Pancreas (tissue), 10 donors: ENCODE data around the gene UNC13C. TPM values are rescaled to one million over a fixed set of nuclear protein-coding genes. Genes with fewer than 3 reads are reported as not detected.

ENCODE experiments used
- ATAC-seq, 4 donors: fragments of 200-7000 bp; cut with Tn5 transposase; one replicate each; pipeline versions ENCODE4 v1.8.0 to v1.9.1; 2020; ENCODE audit warnings: mild to moderate bottlenecking in 4 of 4, moderate library complexity in 4 of 4
- DNase-seq, 6 donors: peaks; one replicate each; pipeline ENCODE4 v3.0.0-alpha.2; 2020
- FAIRE-seq: peaks from 2 replicates; lab custom pipeline; 2012; peaks lifted over from hg19 to GRCh38; lab: Jason Lieb, UNC
- H3K27ac ChIP-seq, 4 donors: fragments of 200-600 bp; sonication (generic); 1 replicate in 3 of 4; 2 replicates in 1 of 4; pipeline versions ENCODE4 v1.5.0 to v1.8.0; 2020
- H3K27me3 ChIP-seq, 4 donors: fragments of 200-600 bp; one replicate each; pipeline ENCODE4 v1.8.0; 2021
- H3K36me3 ChIP-seq, 3 donors: fragments of 200-600 bp; sonication (generic) in 1 of 3; one replicate each; pipeline versions ENCODE4 v1.5.0 to v1.8.0; 2020 to 2021
- H3K4me1 ChIP-seq, 3 donors: fragments of 200-600 bp; one replicate each; pipeline ENCODE4 v1.8.0; 2021
- H3K4me3 ChIP-seq, 4 donors: fragments of 200-600 bp; sonication (generic) in 2 of 4; one replicate each; pipeline versions ENCODE4 v1.5.0 to v1.8.0; 2020 to 2021
- H3K9me3 ChIP-seq, 4 donors: fragments of 200-600 bp; one replicate each; pipeline ENCODE4 v1.8.0; 2021
- WGBS, 2 donors: extraction: QIAGEN DNeasy Blood & Tissue Kit; methylation state at CpG; one replicate each; pipeline ENCODE4 v1.1.7; 2013; 5-methylcytosine and 5-hydroxymethylcytosine counted together
- intact Hi-C, 3 donors: fragments of 100-400 bp; cut with DNase I; formaldehyde crosslinking; loops; one replicate each; pipeline versions ENCODE4 v1.11.1 to v1.14.2; 2022
- polyA plus RNA-seq, 2 donors: library from polyadenylated mRNA; stranded (reverse); fragments of 200-250 nt; gene quantifications; one replicate each; pipeline ENCODE4 v1.2.3, GENCODE V29; 2013
- total RNA-seq, 6 donors: library from RNA; stranded (reverse); fragmentation: NEBNext Ultra II Directional in 4 of 6; extraction: Animal tissue kit (Norgen Biotek cat#: 25700) in 4 of 6; gene quantifications; one replicate each; pipeline versions ENCODE4 v1.2.1 to v1.2.4, GENCODE V29; 2021 to 2023
- TF ChIP-seq, protein P1 (sequence below), 4 donors: fragments of 200-600 bp; sonication (generic) in 3 of 4; IDR thresholded peaks; one replicate each; pipeline versions ENCODE4 v1.5.0 to v1.8.0; 2021; ENCODE audit warnings: antibody characterized with exemption in 4 of 4
- donor health status: healthy with polysubstance abuse.
- donor health status: DM: no; HTN: no; CAD: no; lungs with moderate emphysema.
- donor health status: DM: no; HTN: no; CAD: no.
- donor health status: control.
- donor health status: control.
- donor health status: Bipolar disorder and iron deficiency.
- donor health status: DM: yes; HTN: yes; CAD: no.
- donor health status: DM: no; HTN: no; CAD: no.
- donor health status: DM: no; HTN: no; CAD: no.
- donor health status: DM: yes; HTN: yes; CAD: no.

Gene UNC13C
- total and polyA plus RNA-seq, 8 donors = under 0.01 to 0.38 (median 0.04) TPM; not detected in 2

- no peaks in the 10 kb centered on the region for H3K27me3 ChIP-seq
- H3K4me1 ChIP-seq = no peaks in the 10 kb centered on the region
- no peak overlapping the region for H3K4me3 ChIP-seq
- WGBS, 2 donors = 41 to 46% methylated on average over 2 of the region's 2 CpGs
- no peak for FAIRE-seq
- H3K9me3 ChIP-seq = no peaks in the 10 kb centered on the region
- no peak overlapping the region for H3K27ac ChIP-seq
- no peaks in the 10 kb centered on the region for H3K36me3 ChIP-seq
- intact Hi-C loops = no loop called here
- no peak for DNase-seq
- TF ChIP-seq, protein P1, sequence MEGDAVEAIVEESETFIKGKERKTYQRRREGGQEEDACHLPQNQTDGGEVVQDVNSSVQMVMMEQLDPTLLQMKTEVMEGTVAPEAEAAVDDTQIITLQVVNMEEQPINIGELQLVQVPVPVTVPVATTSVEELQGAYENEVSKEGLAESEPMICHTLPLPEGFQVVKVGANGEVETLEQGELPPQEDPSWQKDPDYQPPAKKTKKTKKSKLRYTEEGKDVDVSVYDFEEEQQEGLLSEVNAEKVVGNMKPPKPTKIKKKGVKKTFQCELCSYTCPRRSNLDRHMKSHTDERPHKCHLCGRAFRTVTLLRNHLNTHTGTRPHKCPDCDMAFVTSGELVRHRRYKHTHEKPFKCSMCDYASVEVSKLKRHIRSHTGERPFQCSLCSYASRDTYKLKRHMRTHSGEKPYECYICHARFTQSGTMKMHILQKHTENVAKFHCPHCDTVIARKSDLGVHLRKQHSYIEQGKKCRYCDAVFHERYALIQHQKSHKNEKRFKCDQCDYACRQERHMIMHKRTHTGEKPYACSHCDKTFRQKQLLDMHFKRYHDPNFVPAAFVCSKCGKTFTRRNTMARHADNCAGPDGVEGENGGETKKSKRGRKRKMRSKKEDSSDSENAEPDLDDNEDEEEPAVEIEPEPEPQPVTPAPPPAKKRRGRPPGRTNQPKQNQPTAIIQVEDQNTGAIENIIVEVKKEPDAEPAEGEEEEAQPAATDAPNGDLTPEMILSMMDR (IDR thresholded peaks at IDR 0.05) = no peak
- ATAC-seq = no peak
These were observed 602.4 kb downstream of the UNC13C start for GRCh38 chr15:54580643-54581042.

DNA sequence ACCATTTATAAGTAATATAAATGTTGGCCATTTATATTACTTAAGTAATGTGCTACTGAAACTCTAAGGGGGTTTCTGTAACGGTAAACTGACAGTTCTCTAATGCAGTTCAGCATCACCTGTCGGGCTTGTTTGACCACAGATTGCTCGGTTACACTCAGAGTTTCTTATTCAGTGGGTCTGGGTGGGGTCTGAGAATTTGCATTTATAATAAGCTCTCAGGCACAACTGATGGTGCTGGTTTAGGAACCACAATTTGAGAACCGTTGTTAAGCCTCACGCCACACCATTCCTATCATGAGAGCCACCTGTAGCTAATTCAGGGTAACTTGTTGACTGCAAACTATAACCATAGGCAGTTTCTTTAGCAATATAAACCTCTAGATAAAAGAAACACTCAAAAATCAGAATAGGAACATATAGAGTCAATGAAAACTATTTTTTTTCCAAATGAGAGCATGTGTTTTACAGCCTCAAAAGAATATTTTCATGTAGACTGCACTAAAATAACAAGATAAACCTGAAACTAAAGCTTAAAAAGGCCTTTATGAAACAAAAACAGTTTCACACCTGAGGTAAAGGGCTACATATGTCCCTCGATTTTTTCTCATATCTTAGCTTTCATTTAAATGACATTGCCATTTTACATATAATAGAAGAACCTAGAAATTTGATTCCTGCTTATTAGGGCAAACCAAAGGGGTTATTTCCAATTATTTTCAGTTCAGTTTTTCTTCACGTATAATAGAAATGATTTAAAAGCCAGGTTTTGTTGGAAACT is 604.8 kb downstream of the UNC13C start:
- ATAC-seq (no peak), FAIRE-seq (no peak), DNase-seq (no peak)
- H3K9me3 ChIP-seq = no peaks in the 10 kb centered on the region
- H3K27me3 ChIP-seq = no peaks in the 10 kb centered on the region
- WGBS, 2 donors = 71 to 80% methylated on average over 7 of the region's 7 CpGs
- H3K36me3 ChIP-seq = no peaks in the 10 kb centered on the region
- TF ChIP-seq, protein P1 (IDR thresholded peaks at IDR 0.05) = no peak
- intact Hi-C loops = no loop called here
- no peak overlapping the region for H3K27ac ChIP-seq
- no peaks in the 10 kb centered on the region for H3K4me1 ChIP-seq
- no peak overlapping the region for H3K4me3 ChIP-seq

DNA sequence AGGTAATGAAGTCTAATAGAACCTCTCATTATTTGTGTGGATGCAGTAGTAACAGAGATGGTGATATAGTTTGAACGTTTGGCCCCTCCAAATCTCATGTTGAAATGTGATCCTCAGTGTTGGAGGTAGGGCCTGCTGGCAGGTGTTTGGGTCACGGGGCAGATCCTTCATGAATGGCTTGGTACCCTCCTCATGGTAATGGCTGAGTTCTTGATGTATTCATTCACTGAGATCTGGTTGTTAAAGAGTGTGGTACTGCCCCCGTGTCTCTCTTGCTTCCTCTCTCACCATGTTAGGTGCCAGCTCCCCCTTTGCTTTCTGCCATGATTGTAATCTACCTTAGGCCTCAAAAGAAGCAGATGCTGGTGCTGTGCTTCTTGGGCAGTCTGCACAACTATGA is 606.8 kb downstream of the UNC13C start:
- DNase-seq (no peak), ATAC-seq (no peak), FAIRE-seq (no peak)
- no peaks in the 10 kb centered on the region for H3K9me3 ChIP-seq
- no peaks in the 10 kb centered on the region for H3K27me3 ChIP-seq
- H3K4me3 ChIP-seq = no peak overlapping the region
- WGBS, 2 donors = 50 to 56% methylated on average over 3 of the region's 3 CpGs
- H3K4me1 ChIP-seq = no peaks in the 10 kb centered on the region
- intact Hi-C loops = no loop called here
- no peak overlapping the region for H3K27ac ChIP-seq
- TF ChIP-seq, protein P1 (IDR thresholded peaks at IDR 0.05) = no peak
- no peaks in the 10 kb centered on the region for H3K36me3 ChIP-seq

DNA sequence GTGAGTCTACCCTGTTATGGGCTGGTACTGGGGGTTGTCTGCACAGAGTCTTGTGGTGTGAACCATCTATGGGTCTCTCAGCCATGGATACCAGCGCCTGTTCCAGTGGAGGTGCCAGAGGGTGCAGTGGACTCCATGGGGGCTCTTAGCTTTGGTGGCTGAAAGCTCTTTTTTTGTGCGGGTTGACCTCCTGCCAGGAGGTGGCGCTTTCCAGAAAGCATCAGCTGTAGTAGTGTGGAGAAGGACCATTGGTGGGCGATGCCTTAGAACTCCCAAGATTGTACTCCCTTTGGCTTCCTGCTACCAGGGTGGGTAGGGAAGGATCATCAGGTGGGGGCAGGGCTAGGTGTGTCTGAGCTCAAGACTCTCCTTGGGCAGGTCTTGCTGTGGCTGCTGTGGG is 615.9 kb downstream of the UNC13C start:
- ATAC-seq = no peak
- no peak for DNase-seq
- TF ChIP-seq, protein P1 (IDR thresholded peaks at IDR 0.05) = no peak
- H3K27ac ChIP-seq = no peak overlapping the region
- FAIRE-seq = no peak
- no peak overlapping the region for H3K4me3 ChIP-seq
- no peaks in the 10 kb centered on the region for H3K4me1 ChIP-seq
- no peaks in the 10 kb centered on the region for H3K9me3 ChIP-seq
- intact Hi-C loops = no loop called here
- no peaks in the 10 kb centered on the region for H3K36me3 ChIP-seq
- WGBS, 2 donors = 79 to 92% methylated on average over 4 of the region's 4 CpGs
- H3K27me3 ChIP-seq = no peaks in the 10 kb centered on the region

- intact Hi-C loops = no loop called here
- Histone ChIP-seq H3K27me3 (no peaks in the 10 kb centered on the region), H3K9me3 (no peaks in the 10 kb centered on the region), H3K36me3 (no peaks in the 10 kb centered on the region), H3K4me1 (no peaks in the 10 kb centered on the region), H3K27ac (no peak overlapping the region), H3K4me3 (no peak overlapping the region)
- TF ChIP-seq, protein P1 (IDR thresholded peaks at IDR 0.05) = no peak
- 72 to 82% methylated on average over 3 of the region's 3 CpGs for WGBS, 2 donors
- DNase-seq (no peak), FAIRE-seq (no peak), ATAC-seq (no peak)
These were observed 621.1 kb downstream of the UNC13C start for GRCh38 chr15:54599386-54599785.
